GM13977 (cell line): ENCODE results near the gene LDHB.

Source experiments
- DNase-seq: peaks from one replicate; pipeline ENCODE4 v3.0.0; 2012; ENCODE audit warnings: low spot score
- in situ Hi-C: fragments of 300-500 bp; cut with MboI; formaldehyde crosslinking; loops from one replicate; pipeline ENCODE4 v1.12.0; 2022; ENCODE audit warnings: low sequenced_read_pairs, low pct_unique_long_range_greater_than_20kb, mixed read lengths, inconsistent platforms; ENCODE audit not compliant: unreplicated experiment
- TF ChIP-seq, protein P1 (sequence below): IDR thresholded peaks from 2 replicates; pipeline ENCODE4 v1.5.1; 2012; ENCODE audit warnings: mild to moderate bottlenecking, control low read depth; ENCODE audit not compliant: insufficient read depth; ENCODE audit errors: extremely low read depth, missing control alignments

LDHB gene

DNA sequence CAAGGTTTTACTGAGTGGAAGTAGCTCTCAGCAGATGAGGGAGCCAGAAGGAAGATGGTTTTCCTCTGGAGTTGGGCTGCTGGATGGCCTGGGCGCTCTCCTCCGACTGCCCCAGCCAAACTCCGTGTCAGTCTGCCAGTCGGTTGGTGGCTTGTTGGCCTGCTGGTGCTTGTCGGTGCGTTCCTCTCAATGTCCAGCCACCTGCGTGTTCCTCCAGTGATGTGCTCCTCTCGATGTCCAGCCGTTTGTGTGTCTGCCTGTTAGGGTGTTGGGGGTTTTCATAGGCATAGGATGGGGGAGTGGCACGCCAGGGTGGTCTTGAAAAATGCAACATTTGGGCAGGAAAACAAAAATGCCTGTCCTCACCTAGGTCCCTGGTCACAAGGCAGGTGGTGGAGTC lies 37.0 kb upstream of the LDHB start:
- no peak for DNase-seq
- TF ChIP-seq, protein P1, sequence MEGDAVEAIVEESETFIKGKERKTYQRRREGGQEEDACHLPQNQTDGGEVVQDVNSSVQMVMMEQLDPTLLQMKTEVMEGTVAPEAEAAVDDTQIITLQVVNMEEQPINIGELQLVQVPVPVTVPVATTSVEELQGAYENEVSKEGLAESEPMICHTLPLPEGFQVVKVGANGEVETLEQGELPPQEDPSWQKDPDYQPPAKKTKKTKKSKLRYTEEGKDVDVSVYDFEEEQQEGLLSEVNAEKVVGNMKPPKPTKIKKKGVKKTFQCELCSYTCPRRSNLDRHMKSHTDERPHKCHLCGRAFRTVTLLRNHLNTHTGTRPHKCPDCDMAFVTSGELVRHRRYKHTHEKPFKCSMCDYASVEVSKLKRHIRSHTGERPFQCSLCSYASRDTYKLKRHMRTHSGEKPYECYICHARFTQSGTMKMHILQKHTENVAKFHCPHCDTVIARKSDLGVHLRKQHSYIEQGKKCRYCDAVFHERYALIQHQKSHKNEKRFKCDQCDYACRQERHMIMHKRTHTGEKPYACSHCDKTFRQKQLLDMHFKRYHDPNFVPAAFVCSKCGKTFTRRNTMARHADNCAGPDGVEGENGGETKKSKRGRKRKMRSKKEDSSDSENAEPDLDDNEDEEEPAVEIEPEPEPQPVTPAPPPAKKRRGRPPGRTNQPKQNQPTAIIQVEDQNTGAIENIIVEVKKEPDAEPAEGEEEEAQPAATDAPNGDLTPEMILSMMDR = no peak
- in situ Hi-C loops = loop anchor here (25.0 kb wide), 1 partner anchor 743 kb away; no protein-coding TSS in a partner anchor

DNA sequence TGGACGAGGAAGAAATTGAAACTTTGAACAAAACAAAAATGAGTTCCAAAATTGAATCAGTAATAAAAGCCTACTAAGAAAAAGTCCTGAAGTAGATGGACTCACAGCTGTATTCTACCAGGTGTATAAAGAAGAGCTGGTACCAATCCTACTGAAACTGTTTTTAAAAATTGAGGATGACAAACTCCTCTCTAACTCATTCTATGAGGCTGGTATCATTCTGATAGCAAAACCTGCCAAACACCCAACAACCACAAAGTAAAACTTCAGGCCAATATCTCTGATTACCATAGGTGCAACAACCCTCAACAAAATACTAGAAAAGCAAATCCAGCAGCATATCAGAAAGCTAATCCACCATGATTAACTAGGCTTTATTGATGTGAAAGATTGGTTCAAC lies 33.9 kb upstream of the LDHB start:
- TF ChIP-seq, protein P1 = no peak
- in situ Hi-C loops = loop anchor here (25.0 kb wide), 1 partner anchor 746 kb away; no protein-coding TSS in a partner anchor
- DNase-seq = no peak

DNA sequence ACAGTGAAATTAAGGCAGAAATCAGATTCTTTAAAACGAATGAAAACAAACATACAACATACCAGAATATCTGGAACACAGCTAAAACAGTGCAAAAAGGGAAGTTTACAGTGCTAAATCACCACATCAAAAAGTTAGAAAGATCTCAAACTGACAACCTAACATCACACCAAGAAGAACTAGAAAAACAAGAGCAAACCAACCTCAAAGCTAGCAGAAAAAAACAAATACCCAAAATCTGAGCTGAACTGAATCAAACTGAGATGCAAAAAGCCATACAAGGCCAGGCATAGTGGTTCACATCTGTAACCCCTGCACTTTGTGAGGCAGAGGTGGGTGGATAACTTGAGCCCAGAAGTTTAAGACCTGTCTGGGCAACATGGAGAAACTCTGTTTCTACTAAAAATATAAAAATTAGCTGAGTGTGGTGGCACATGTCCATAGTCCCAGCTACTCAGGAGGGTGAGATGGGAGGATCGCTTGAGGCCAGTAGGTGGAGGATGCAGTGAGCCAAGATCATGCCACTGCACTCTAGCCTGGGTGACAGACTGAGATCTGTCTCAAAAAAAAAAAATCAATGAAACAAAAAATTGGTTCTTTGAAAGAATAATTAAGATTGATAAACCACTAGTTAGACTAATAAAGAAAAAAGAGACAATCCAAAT lies 33.2 kb upstream of the LDHB start:
- TF ChIP-seq, protein P1 = no peak
- in situ Hi-C loops = loop anchor here (25.0 kb wide), 1 partner anchor 746 kb away; no protein-coding TSS in a partner anchor
- no peak for DNase-seq

DNA sequence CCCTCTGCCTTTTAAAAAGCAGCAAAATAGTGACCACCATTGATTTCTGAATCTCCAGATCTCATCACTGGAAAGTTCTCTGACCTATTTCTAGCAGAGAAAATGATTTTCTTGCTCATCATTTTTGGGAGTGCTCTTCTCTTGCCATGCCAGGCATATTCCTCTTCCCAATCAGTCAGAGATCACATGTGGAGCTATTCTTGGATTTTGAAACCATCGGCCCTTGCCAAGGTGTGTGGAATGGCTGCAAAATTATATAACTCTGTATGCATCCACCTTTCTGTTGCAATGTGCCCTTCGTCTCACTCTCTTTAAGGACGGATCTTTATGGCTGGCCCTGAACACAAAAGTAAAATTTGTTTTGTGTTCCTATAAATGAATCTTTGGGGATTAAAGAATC lies 25.5 kb upstream of the LDHB start:
- no peak for DNase-seq
- in situ Hi-C loops = loop anchor here (25.0 kb wide), 1 partner anchor 754 kb away; no protein-coding TSS in a partner anchor
- TF ChIP-seq, protein P1 = no peak

DNA sequence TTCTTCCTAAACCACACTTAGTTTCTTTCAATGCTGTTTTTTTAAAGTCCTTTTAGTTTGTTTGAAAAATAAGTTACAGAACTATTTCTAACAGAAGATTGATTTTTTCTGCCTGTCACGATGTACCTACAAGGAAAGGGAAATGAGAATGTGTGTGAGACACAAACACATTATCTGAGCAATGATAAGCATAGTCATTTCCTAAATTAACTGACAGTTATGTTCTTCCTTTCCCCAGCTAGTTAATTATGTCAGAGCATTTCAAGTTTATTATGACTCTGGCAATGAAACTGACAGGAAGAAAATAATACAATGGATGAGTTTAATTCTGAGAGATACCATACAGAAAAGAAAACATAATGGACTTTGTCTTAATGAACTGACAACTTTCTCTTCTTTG lies 21.3 kb upstream of the LDHB start:
- TF ChIP-seq, protein P1 = no peak
- DNase-seq = no peak
- in situ Hi-C loops = loop anchor here (25.0 kb wide), 1 partner anchor 758 kb away; no protein-coding TSS in a partner anchor

DNA sequence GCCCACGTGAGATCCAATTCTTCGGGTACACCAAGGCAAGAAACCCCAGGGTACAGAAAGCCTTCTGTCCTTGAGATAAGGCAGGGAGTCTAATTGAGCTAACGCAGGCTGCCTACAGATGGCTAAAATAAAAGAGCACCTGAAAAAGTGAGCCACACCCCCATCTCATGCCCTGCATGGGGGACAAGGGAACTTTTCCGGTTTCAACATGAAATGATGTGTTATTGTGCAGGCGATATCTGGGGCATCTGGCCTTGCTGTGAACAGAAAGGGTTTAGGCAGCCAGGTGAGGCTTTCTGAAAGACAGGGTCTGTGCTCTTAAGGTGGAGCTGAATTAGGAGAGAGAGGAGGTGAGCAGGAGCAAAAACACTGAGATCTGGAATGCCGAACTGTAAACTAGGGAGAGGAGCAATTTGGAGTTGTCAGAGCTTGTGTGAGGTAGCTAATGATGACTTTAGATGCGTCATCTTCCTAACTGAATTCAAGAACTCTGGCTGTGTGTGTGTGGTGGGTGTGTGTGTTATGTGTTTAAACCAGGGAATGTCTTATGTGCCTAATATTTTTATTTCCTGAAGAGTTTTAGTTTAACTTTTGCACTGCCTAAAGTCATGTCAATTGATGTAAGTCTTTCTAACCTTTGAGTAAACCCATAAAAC lies 20.1 kb upstream of the LDHB start:
- DNase-seq = no peak
- TF ChIP-seq, protein P1 = no peak

More for the DNA sequence above, 20.1 kb upstream of the LDHB start:
- in situ Hi-C loops = loop anchor here (25.0 kb wide), 1 partner anchor 760 kb away; no protein-coding TSS in a partner anchor
